Measurements from ENCODE around the gene DPRX. TPM values are rescaled to one million over a fixed set of nuclear protein-coding genes. Genes with fewer than 3 reads are reported as not detected.

Gene DPRX
- total and polyA plus RNA-seq, 2 experiments from 2014 or later: not detected

DNA sequence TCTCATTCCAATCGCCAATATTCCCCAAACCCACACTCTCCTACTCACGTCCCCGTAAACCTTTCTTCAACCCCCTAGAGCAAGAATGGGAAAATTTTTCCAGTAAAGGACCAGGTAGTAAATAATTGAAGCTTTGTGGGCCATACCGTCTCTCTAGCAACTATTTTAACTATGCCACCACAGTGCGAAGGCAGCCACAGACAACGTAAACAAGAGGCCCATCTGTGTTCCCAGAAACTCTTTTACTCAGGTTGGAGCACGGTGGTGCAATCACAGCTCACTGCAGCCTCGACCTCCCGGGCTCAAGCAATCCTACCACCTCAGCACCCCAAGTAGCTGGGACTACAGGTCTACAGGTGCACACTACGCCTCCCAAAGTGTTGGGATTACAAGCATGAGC, 3.0 kb downstream of the DPRX start (continued):
- TF ChIP-seq, protein P1, sequence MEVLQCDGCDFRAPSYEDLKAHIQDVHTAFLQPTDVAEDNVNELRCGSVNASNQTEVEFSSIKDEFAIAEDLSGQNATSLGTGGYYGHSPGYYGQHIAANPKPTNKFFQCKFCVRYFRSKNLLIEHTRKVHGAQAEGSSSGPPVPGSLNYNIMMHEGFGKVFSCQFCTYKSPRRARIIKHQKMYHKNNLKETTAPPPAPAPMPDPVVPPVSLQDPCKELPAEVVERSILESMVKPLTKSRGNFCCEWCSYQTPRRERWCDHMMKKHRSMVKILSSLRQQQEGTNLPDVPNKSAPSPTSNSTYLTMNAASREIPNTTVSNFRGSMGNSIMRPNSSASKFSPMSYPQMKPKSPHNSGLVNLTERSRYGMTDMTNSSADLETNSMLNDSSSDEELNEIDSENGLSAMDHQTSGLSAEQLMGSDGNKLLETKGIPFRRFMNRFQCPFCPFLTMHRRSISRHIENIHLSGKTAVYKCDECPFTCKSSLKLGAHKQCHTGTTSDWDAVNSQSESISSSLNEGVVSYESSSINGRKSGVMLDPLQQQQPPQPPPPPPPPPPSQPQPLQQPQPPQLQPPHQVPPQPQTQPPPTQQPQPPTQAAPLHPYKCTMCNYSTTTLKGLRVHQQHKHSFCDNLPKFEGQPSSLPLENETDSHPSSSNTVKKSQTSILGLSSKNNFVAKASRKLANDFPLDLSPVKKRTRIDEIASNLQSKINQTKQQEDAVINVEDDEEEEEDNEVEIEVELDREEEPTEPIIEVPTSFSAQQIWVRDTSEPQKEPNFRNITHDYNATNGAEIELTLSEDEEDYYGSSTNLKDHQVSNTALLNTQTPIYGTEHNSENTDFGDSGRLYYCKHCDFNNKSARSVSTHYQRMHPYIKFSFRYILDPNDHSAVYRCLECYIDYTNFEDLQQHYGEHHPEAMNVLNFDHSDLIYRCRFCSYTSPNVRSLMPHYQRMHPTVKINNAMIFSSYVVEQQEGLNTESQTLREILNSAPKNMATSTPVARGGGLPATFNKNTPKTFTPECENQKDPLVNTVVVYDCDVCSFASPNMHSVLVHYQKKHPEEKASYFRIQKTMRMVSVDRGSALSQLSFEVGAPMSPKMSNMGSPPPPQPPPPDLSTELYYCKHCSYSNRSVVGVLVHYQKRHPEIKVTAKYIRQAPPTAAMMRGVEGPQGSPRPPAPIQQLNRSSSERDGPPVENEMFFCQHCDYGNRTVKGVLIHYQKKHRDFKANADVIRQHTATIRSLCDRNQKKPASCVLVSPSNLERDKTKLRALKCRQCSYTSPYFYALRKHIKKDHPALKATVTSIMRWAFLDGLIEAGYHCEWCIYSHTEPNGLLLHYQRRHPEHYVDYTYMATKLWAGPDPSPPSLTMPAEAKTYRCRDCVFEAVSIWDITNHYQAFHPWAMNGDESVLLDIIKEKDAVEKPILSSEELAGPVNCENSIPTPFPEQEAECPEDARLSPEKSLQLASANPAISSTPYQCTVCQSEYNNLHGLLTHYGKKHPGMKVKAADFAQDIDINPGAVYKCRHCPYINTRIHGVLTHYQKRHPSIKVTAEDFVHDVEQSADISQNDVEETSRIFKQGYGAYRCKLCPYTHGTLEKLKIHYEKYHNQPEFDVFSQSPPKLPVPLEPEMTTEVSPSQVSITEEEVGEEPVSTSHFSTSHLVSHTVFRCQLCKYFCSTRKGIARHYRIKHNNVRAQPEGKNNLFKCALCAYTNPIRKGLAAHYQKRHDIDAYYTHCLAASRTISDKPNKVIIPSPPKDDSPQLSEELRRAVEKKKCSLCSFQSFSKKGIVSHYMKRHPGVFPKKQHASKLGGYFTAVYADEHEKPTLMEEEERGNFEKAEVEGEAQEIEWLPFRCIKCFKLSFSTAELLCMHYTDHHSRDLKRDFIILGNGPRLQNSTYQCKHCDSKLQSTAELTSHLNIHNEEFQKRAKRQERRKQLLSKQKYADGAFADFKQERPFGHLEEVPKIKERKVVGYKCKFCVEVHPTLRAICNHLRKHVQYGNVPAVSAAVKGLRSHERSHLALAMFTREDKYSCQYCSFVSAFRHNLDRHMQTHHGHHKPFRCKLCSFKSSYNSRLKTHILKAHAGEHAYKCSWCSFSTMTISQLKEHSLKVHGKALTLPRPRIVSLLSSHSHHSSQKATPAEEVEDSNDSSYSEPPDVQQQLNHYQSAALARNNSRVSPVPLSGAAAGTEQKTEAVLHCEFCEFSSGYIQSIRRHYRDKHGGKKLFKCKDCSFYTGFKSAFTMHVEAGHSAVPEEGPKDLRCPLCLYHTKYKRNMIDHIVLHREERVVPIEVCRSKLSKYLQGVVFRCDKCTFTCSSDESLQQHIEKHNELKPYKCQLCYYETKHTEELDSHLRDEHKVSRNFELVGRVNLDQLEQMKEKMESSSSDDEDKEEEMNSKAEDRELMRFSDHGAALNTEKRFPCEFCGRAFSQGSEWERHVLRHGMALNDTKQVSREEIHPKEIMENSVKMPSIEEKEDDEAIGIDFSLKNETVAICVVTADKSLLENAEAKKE (CRISPR knock-in tag; IDR thresholded peaks at IDR 0.05): no peak
- TF ChIP-seq CREB1 (CRISPR knock-in tag; IDR thresholded peaks at IDR 0.05; ENCODE audit: low read depth): no peak

DNA sequence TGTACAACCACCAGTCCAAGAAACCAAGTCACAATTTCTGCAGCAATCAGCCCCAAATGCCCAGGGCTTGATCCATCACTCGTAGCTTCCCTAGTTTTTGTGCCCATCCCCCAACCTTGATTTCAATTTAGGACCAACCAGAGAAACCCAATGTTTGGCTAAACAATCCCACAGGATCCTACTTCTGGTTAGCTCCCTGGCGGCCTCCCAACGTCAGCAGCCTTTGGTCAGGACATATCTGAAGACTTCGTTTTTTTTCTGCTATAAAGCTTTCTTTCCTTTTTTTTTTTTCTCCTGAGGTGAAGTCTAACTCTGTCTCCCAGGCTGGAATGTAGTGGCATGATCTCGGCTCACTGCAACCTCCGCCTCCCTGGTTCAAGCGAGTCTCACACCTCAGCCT, 7.7 kb downstream of the DPRX start:
- Mint-ChIP-seq H3K9me3 (0 out of 3 replicates have a peak, but pooled peaks cover 3% of the 10 kb centered on the region), H3K4me3 (no peak overlapping the region), H3K27ac (no peak overlapping the region), H3K4me1 (peaks cover 24% of the 10 kb centered on the region), H3K36me3 (ENCODE audit: low read depth) (no peaks in the 10 kb centered on the region), H3K27me3 (ENCODE audit: insufficient read depth, low read depth, poor library complexity) (peaks cover 12% of the 10 kb centered on the region)
- Histone ChIP-seq H3K79me2 (replicated peaks; ENCODE audit: insufficient read depth) (no peaks in the 10 kb centered on the region), H2AFZ (peak overlapping the region; percentile 69; the same call in 1 of the 2 replicates), H3K27ac (ENCODE audit: low read depth) (no peak overlapping the region), H3K4me2 (no peak overlapping the region), H3K27me3 (ENCODE audit: insufficient read depth) (no peaks in the 10 kb centered on the region), H3K36me3 (ENCODE audit: insufficient read depth) (no peaks in the 10 kb centered on the region), H3K9me2 (ENCODE audit: insufficient read depth) (no peaks in the 10 kb centered on the region), H3K4me1 (ENCODE audit: insufficient read depth) (peaks cover 20% of the 10 kb centered on the region), H4K20me1 (replicated peaks; ENCODE audit: insufficient read depth) (no peaks in the 10 kb centered on the region), H3F3A (replicated peaks; ENCODE audit: low read depth) (peaks cover 12% of the 10 kb centered on the region), H3K4me3 (no peak overlapping the region)
- DNase-seq (ENCODE audit: low spot score) (no peak), ATAC-seq (no peak)
- TF ChIP-seq EZH2 (IDR thresholded peaks at IDR 0.05; ENCODE audit: low read depth, unreplicated experiment): no peak
- no peak for TF ChIP-seq STAT1 (IDR thresholded peaks at IDR 0.05; ENCODE audit: unreplicated experiment)
- TF ChIP-seq, protein P1 (CRISPR knock-in tag; IDR thresholded peaks at IDR 0.05): no peak
- TF ChIP-seq ZNF114 (CRISPR knock-in tag; IDR thresholded peaks at IDR 0.05): no peak
- TF ChIP-seq, protein P2, sequence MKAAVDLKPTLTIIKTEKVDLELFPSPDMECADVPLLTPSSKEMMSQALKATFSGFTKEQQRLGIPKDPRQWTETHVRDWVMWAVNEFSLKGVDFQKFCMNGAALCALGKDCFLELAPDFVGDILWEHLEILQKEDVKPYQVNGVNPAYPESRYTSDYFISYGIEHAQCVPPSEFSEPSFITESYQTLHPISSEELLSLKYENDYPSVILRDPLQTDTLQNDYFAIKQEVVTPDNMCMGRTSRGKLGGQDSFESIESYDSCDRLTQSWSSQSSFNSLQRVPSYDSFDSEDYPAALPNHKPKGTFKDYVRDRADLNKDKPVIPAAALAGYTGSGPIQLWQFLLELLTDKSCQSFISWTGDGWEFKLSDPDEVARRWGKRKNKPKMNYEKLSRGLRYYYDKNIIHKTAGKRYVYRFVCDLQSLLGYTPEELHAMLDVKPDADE (IDR thresholded peaks at IDR 0.05): no peak
- TF ChIP-seq ZNF331 (CRISPR knock-in tag; IDR thresholded peaks at IDR 0.05; ENCODE audit: low read depth): no peak

Measured in GM23338 (cell line).